ENCODE measurements around the gene ARCN1. TPM values are rescaled to one million over a fixed set of nuclear protein-coding genes. Genes with fewer than 3 reads are reported as not detected.

Gene ARCN1
- total RNA-seq, 1 donor, result 27.5 TPM

DNA sequence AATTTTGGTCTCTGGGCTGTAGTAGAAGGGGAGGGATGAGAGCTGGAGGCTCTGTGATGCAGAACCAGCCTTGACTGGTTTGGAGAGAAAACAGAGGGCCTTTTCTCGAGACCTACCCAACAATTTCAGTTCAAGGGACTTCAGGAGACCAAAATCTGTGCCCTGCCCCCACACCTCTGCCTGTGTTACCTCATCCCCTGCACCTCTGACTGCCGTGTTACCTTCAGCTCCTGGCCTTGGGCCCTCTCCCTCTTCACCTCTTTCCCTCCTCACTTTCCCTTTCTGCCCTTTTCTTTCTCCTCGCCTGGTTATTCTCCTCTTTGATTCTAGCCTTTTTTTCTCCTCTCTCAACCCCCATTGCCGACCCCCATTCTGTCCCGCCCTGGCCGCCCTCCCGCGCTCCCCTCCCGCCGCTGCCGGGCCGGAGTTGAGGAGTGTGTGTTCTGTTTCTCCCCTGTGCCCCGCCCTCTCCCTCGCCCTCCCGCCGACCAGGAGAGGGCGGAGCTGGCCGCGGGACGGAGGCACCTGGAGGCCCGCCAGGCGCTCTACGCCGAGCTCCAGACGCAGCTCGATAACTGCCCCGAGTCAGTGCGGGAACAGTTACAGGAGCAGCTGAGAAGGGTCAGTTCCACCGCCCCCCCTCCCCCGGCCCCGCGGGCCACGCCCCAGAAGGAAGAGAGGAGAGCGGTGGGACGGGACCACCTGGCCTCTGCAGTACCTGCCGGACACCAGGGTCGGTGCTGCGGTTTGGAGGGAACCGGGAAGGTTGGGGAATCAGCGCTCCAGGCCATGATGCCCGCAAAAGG is 62.4 kb downstream of the ARCN1 start:
- DNase-seq (ENCODE audit: low read depth in 2 of 3, low spot score in 2 of 3), result peak in 1 of 3 donors; percentile 28

DNA sequence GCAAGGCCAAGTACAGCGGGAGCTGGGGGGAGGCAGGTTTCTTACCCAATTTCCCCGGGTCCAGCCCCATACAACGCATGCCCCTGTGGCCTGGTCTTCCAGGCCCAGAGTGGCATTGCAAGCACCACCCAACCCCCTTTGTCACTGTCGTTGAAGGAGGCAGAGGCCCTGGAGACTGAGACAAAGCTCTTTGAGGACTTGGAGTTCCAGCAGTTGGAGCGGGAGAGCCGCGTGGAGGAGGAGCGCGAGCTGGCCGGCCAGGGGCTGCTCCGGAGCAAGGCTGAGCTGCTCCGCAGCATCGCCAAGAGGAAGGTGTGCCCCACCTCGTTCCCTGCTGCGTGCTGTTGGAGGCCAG is 63.0 kb downstream of the ARCN1 start:
- no peak for DNase-seq (ENCODE audit: low read depth in 2 of 3, low spot score in 2 of 3)

DNA sequence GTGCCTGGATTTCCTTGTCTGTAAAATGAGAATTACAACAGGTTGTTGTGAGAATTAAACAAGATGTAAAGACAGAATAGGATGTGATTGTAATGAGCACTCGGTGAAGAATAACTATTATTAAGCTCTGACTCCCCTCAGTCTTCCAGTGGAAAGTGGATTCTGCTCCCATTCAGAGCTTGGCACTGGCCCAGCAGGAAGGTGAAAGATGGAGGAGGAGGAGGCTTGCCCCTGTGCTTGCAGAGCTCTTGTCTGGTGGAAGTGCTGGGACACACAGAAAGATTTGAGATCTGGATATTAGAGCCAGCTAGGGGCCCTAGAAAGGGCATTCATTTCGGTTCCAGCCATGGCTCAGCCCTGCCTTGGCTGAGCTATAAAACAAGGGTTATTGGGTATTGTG is 63.4 kb downstream of the ARCN1 start:
- DNase-seq (ENCODE audit: low read depth in 2 of 3, low spot score in 2 of 3), result no peak

DNA sequence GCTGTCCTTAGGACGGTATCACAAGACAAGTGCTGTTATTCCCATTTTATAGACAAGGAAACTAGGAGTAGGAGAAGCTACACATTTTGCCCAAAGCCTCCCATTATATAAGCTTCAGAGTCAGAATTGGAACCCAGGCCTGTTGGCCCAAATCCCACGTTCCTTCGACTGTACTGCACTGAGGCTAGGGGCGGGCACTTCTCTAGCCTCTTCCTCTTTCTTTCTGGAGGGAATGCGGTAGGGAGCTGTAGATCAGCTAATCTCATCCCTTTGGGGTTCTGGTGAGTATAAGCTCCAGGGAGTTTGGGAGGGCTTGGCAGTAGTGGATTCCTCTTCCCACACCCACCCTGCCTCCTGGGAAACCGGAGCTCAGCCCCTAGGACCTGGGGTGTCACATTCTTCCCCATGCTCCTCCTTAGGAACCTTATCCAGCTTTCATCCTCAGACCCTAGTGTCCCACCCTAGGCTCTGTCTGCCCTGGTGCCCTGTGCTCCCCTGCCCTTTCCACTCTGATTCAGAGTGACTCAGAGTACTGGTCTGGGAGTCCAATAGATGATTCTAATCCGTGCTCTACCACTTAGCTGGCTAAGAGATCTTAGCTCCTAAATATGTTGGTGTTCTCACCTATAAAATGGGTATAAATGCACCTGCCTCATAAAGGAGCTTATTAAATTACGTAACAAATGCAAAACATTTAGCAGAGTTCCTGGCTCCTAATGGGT is 64.5 kb downstream of the ARCN1 start:
- no peak for DNase-seq (ENCODE audit: low read depth in 2 of 3, low spot score in 2 of 3)

DNA sequence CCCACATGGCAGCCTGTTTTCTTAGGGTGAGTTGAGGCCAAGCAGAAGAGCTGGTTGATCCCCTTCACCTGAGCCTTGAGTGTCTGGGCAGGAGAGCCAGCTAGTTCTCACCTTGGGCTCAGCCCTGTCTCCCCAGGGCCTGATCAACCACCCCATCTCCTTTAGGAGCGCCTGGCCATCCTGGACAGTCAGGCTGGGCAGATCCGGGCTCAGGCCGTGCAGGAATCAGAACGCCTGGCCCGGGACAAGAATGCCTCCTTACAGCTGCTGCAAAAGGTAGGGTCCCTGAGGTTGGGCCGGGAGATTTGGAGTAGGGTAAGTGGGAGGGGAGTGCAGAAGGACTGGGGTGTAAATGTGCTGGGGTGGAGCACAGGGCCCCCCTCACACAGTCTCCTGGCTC is 66.5 kb downstream of the ARCN1 start:
- DNase-seq (ENCODE audit: low read depth in 2 of 3, low spot score in 2 of 3), result no peak

DNA sequence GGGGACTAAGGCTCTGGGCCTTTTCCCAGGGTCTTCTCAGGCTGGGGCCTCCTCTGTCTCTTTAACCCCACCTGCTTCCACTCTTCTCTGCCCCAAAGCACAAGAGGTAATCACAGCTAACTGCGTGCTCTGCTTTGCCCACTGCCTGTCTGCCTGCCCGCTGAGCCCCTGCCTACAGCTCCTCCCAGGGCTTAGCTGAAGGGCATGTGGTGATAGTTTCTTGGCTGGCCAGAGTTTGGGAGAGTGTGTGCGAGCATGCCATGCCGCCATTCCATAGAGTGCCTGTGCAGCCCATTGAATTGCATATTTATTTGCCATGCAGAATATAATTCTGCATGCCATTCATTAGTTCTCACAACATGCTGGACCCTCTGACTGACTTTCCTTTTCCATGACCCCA is 67.7 kb downstream of the ARCN1 start:
- DNase-seq (ENCODE audit: low read depth in 2 of 3, low spot score in 2 of 3), result no peak

DNA sequence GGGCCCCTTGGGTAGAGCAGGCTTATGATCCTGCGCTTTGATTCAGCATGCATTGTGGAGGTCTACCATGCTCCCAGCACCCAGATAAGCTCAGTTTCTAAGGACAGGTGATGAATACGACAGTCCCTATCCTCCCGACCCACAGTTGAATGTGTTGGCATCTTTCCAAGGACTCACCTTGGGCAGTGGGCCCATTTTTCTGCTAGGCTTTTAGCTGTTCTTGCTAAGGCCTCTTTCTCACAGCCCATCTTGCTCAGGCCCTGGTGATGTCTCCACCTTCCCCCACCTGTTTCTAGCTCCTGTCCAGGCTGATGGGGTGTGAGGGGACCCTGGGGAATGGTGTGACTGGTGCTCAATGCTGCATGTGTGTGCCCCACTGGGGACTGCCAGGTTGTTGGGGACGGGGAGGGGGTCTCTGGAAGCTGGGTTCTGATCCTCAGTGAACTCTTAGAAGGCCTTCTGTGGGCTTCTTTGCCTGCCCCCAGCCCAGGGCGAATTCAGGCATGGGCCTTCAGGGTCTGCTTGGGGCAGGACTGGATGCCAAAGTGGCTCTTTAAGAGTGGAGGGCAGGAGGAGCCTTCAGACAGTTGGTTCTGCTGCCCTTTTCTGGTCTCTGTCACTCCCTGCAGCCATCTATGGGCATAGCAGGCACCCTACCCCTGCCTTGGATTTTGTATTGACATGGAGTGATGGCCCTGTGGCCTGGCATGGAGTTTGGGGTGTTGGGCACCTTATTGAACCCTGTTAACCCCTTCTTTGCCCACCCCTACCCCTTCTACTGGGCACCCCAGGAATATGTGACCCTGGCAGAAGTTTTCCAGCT is 68.3 kb downstream of the ARCN1 start:
- DNase-seq (ENCODE audit: low read depth in 2 of 3, low spot score in 2 of 3), result peak in 1 of 3 donors; percentile 25

DNA sequence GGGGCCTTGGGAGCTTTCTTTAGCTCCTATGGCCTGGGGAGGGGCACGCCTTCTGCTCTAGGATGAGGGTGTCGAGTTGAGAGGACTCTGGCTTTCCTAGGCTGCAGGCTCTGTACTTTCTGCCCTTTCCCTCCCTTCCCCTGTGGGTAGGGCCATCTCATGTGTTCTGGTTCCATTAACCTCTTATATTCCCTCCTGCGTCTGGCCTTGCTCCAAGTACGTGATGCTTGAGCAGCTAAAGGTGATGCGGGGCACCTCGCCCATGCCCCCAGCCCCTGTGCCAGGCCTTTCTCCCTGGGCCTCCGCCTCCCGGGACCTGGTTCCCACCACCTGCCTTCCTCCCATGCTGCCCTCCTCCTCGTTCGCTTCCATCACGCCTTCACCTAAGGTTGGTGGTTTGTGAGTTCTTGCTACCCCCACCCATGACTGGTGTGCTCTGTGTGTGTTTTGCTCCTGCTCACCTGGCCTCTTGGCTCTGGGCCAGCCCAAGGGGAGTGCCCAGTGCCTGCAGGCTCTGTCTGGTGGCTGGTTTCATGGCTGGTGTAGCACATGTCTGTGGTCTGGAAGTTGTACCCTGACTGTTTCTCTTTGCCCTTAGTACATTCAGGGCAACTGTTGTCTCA is 69.3 kb downstream of the ARCN1 start:
- no peak for DNase-seq (ENCODE audit: low read depth in 2 of 3, low spot score in 2 of 3)

DNA sequence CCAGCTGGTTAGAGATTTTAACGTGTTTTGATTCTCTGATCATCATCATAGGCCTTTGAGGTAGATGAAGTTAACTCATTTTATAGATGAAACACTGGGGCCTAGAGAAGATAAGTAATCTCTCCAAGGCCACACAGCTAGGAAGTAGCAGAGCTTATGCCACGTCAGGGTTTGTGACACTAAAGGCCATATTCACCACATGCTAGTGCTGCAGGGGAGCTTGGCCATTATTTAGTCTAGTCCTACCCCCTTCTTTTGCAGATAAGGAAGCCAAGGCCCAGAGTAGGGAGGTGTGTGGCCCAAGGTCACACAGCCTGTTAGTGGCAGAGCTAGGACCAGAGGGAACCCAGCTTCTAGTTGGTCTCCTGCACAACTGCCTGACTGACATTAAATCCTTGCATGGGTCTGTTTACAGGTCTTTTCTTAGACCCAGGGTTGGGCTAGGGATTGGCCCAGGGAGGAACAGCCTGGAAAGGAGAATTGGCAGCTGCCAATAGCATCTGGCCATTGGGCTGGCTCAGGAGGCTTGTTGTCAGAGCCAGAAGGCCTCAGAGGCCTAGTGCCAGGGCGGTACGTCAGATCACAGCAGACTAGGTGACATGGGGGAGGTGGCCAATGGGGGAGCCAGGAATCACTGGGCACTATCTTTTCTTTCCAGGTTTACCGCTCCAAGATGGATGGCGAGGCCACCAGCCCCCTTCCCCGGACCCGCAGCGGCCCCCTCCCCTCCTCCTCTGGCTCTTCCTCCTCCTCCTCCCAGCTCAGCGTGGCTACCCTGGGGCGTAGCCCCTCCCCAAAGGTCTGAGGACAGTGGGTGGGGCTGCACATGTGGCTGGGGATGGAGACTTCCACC is 71.2 kb downstream of the ARCN1 start:
- no peak for DNase-seq (ENCODE audit: low read depth in 2 of 3, low spot score in 2 of 3)

DNA sequence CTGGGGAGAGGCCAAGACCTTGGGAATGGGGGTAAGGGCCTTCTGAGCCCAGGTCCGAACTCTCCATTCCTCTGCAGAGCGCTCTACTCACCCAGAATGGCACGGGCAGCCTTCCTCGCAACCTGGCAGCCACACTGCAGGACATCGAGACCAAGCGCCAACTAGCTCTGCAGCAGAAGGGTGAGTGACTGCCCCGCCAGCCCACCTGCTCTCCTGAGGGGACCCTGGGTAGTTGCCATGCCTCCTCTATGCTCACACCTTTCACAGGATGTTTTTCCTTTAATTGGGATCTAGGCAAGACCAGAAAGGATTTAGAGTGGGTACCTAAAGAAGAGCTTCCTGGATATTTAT is 71.8 kb downstream of the ARCN1 start:
- no peak for DNase-seq (ENCODE audit: low read depth in 2 of 3, low spot score in 2 of 3)

DNA sequence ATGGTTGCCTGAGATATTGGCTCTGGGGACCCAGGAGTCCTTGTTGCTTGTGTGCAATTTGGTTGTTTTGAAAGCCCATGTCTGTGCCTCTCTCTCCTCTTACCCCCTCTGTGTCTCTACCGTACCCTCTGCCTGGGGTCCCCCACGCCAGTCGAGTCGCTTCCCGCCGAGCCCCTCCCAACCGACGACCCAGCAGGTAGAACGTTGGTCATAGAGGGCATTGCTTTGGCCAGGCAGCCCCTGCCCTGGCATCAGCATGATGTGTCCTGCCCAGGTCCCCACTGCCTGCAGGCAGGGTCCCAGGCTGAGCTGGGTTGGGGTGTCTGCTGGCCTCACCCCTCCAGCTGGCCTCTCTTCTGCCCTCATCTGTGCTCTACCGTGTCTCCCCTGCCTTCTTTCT is 72.3 kb downstream of the ARCN1 start:
- DNase-seq (ENCODE audit: low read depth in 2 of 3, low spot score in 2 of 3), result no peak

DNA sequence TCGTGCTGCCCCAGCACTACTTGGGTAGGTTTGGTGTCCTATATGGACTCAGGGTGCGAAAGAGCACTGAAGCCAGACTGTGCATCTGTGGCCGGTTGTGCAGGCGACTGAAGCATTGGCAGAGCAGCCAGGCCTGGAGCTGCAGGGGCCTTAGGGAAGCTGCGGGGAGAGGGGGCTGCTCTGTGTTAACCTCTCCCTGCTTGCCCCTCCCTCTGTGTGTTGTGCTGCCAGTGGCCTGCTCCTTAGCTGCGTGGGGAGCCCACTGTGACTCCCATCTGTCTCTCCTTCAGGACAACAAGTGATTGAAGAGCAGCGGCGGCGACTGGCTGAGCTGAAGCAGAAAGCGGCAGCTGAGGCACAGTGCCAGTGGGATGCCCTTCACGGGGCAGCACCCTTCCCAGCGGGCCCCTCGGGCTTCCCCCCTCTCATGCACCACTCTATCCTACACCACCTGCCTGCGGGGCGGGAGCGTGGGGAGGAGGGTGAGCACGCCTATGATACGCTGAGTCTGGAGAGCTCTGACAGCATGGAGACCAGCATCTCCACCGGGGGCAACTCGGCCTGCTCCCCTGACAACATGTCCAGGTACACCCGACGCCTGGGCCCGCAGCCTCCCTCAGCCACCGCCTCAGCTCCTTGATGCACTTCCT is 73.0 kb downstream of the ARCN1 start:
- no peak for DNase-seq (ENCODE audit: low read depth in 2 of 3, low spot score in 2 of 3)

DNA sequence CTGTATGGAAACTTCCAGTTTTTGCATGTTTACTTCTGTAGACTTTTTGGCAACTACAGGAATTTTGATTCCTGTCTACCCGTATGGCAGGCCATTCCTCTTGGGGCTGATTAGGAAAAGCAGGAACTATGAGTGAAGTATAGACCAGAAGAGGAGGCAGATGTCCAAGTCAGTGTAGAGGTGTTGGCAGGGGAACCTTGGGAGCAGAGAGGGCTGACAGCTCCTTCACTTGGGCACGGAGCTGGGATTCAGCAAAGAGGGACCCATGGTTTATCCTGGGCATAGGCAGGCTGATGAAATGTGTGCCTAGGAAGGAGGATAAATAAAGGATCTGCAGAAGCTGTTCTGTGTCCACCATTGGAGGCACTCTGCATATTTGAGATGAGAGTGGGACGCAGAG is 74.2 kb downstream of the ARCN1 start:
- DNase-seq (ENCODE audit: low read depth in 2 of 3, low spot score in 2 of 3), result no peak

DNA sequence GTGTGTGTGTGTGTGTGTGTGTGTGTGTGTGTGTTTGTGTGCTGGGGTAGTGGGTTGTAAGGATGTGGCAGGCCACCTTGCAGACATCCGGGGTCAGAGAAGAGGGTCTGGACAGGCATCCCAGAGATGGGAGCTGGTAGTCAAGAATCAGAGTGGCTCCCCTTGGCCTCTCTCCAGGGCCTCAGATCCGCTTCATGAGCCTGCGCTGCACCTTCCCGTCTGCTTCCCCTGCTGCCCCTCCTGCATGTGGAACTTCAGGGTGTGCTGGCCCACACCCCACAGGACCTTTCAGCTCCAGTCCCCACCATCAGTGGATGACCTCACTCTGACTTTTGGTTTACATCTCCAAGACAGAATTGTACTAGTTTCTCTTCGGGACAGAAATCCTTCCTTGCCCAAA is 76.1 kb downstream of the ARCN1 start:
- DNase-seq (ENCODE audit: low read depth in 2 of 3, low spot score in 2 of 3), result no peak

DNA sequence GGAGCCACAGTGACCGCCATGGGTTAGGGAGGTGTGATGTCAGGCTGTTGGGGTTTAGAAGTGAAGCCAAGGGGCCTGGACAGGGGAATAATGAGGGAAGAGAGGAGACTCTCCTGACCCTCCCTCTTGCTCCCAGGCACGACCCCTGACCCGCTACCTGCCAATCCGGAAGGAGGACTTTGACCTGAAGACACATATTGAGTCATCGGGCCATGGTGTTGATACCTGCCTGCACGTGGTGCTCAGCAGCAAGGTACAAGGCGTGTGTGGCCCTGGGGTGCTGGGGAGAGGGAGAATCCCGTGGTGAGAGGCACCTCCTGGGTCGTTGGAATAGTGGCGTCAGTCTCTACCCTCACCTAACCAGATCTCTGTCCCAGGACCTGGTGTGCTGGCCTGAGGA is 77.7 kb downstream of the ARCN1 start:
- no peak for DNase-seq (ENCODE audit: low read depth in 2 of 3, low spot score in 2 of 3)

DNA sequence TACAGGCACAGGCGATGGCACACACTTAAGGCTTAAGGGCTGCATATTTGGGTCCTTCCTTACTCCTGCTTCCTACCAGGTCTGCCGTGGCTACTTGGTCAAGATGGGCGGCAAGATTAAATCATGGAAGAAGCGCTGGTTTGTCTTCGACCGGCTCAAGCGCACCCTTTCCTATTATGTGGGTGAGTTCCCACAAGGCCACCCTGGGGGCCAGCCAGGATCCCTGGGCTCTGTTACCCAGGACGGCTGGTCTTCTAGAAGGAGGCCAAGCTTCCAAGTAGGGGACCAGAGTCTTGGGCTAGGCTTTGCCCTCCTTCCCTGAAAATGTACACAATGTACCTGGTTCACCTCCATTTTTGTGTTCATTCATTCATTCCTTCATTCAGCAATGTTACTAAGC is 78.2 kb downstream of the ARCN1 start:
- no peak for DNase-seq (ENCODE audit: low read depth in 2 of 3, low spot score in 2 of 3)

DNA sequence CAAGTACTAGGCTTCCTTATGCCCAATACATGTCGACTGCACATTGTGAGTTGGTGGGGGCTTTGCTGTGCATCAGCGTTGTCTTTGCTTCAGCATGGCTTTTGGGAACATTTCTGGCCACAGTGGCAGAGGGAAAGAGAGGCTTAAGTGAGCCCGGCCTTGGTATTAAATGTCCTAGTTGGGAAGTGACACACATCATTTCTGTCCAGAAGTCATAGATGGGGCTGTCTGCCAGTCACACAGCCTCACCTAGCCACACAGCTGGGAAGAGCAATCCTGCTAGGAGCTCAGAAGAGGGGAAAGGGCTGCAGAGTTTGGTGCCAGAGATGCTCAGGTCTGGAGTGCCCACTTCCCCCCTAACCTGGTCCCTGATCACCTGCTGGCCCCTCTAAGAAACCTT is 79.6 kb downstream of the ARCN1 start:
- DNase-seq (ENCODE audit: low read depth in 2 of 3, low spot score in 2 of 3), result no peak

Measured in hematopoietic multipotent progenitor cell (in vitro differentiated cells).